HG02623 (cell line): ENCODE results near the gene RCAN1.
A peak's percentile ranks its signal among the peaks of the same experiment; 100 is the strongest.
"Not testable (repeated sequence)": the region's sequence is repeated elsewhere in the genome, so short reads cannot be mapped to it uniquely, and the experiment has no call there.

Source experiments
- ATAC-seq: cut with Tn5 transposase; IDR thresholded peaks from one replicate; pipeline ENCODE4 v1.9.1; 2021; ENCODE audit warnings: moderate library complexity; ENCODE audit not compliant: unreplicated experiment

The RCAN1 gene

GRCh38 chr21:34570313-34570712, 44.6 kb downstream of the RCAN1 start:
- no peak for ATAC-seq

DNA sequence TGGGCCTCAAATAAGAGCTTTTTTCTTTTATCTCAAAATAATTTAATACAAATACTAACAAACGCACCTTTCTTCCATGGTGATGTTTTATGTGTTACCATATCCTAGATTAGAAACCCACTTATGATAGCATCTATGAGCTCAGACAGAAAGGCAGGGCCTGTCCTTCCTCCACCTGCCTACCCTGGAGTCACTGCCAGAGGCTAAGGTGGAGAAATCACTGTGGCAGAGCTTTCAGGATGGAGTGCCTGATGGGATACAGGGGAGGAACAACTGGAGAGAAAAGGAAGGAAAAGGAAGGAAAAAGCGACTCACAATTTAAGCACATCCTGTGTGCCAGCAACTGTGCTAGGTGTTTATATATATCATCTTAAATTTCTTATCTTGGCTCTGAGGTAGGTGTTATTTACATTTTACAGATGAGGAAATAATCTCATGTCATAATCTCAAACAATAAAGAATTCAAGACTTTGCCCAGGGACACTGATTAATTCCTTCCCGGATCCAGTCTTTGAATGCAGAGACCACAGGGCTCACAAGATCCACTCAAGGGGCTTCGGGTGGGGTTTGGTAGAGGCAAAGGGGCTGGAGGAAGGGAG, 45.4 kb downstream of the RCAN1 start:
- ATAC-seq, result no peak

- ATAC-seq, result not testable (repeated sequence)
These were observed 46.1 kb downstream of the RCAN1 start for GRCh38 chr21:34568801-34569200.

- no peak for ATAC-seq
These were observed 47.2 kb downstream of the RCAN1 start for GRCh38 chr21:34567604-34568155.

DNA sequence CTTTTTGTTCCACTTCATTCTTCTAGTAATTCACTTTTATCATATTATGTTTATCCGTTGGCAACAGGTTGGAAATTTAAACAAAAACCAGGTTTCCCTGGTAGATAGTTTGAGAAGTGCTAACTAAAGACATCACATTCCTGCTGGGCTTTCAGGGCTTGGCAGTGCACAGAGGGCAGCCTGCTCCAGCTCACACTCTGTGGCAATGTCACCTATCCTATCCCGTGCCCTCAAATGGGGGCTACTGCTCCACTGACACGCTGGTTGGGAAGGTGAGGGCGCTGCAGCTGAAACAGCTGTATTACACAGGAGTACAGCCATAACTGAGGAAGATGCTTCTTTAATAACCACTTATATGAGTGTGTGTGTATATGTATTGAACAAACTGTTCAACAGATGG, 49.7 kb downstream of the RCAN1 start:
- ATAC-seq, result no peak

DNA sequence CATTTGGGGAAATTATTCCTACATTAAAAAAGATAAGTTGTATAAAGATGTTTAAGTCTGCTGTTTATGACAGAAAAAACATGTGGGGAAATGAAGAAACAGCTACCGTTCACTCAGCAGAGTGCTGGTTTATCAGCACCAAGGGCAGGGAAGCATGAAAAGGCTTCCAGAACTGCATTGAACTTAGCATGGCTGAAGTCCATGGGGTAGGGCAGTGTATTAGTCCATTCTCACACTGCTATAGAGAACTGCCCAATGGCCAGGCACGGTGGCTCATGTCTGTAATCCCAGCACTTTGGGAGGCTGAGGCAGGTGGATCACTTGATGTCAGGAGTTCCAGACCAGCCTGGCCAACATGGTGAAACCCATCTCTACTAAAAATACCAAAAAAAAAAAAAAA, 51.5 kb downstream of the RCAN1 start:
- not testable (repeated sequence) for ATAC-seq

GRCh38 chr21:34561806-34562205, 53.1 kb downstream of the RCAN1 start:
- no peak for ATAC-seq

- ATAC-seq, result no peak
These were observed 54.3 kb downstream of the RCAN1 start for GRCh38 chr21:34560609-34561008.

DNA sequence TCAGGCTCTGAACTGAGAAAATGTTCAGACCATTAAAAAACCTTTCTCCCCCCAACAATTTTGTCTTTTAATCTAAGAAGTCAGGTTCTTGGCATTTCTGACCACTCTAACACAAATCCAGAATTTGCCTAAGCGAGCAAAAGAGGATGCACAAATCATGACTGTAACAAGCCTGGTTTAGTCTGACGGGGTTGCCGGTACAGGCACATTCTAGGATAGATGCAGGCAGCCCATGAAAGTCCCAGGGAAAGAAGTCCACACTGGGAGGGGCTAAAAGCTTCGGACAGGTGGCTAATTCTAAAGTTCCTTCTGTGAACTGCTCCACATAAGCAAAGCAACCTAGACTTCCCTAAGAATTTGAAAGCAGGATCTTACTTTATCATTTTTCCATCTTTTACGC, 54.9 kb downstream of the RCAN1 start:
- no peak for ATAC-seq

GRCh38 chr21:34559089-34559631, 55.8 kb downstream of the RCAN1 start:
- no peak for ATAC-seq

DNA sequence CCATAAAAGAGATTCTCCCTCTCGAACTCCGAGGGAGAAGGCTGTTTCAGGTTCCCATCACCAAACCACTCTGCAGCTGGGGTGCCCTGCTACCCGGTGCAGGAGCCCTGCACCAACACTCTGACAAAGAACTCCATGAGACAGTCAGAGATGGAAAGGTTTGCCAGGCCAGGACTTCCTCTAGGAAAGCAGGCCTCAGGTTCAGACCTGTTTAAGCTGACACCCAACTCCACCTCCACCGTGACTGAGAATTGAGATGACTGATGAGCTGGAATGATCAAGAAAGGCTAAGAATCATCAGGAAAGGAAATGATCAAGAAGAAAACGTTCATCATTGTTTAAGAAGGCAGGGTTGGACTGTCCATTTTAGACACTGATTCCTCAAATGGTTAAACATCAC, 56.7 kb downstream of the RCAN1 start:
- no peak for ATAC-seq

DNA sequence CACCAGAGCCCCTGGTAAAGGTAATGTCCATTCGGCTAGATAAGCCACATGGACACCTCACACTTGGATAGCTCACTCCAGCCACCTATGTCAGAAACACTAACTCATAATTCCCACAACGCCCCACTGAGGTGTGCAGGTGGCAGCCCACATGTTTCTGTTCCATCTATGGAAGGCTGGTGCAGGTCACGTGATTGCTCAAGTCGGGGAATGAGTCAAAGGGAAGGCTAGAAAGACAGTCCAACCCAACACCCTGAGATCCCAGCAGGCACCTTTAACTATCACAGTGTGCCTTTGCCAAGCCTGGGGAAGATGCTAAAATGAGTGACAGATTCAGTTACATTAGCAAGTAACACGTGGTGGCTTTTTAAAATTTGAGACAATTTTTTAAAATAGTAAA, 57.7 kb downstream of the RCAN1 start:
- ATAC-seq, result no peak

GRCh38 chr21:34554670-34555069, 60.2 kb downstream of the RCAN1 start:
- not testable (repeated sequence) for ATAC-seq

GRCh38 chr21:34554227-34554626, 60.7 kb downstream of the RCAN1 start:
- no peak for ATAC-seq

DNA sequence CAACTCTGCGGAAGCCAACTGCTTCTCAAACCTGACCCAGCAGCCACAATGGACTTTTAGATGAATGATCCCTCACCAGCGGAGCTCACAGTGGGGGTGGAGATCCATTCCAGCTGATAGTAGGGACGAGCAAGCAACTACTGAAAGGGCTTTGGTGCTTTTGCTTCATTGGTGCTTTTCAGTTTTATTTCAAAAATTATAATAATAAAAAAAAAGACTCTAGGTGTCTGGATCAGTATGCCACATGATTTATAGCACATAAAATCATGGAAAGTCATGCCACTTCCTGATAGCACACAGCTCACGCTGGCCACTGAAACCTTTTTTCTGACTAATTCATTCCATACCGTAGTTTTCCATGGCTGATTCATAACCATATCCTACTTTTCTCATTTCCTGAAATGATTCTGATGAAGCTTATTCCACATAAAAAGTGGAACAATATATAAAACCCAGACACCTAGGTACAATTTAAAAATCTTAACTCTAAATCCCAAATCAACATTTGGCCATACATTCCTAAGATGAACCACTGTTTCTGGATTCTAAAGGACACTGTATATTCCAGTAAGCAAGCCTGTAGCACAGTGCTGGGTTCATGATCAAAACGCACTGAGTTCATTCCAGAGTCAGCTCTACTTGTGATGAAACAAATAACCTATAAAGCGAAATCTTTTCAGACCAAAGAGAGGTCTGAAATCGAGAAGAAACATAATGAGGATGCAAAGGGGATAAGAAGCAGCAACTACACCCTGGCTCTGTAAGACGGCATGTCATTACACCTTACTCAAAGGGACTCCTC, 61.6 kb downstream of the RCAN1 start:
- no peak for ATAC-seq

GRCh38 chr21:34552360-34553098, 62.4 kb downstream of the RCAN1 start:
- ATAC-seq, result no peak

- ATAC-seq, result no peak
These were observed 64.6 kb downstream of the RCAN1 start for GRCh38 chr21:34550182-34550799.

GRCh38 chr21:34548781-34549376, 66.0 kb downstream of the RCAN1 start:
- ATAC-seq, result no peak

DNA sequence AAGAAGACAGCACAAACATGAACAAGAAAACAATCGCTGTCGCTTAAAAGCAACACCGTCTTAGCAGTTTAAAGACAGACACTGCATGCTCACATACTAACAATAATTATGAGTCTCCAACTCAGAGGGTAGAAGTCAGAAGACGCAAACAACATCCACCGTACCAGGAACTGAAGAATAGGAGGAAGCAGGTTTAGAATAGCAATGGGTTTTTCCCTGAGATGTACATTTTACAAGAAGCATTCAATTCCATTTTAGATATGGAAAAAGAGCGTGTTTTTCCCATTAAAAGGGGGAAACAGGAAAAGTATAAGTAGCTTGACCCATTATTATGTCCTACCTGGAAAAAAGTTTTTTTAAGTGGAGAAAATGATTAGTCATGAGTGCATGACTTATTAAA, 68.4 kb downstream of the RCAN1 start:
- no peak for ATAC-seq

DNA sequence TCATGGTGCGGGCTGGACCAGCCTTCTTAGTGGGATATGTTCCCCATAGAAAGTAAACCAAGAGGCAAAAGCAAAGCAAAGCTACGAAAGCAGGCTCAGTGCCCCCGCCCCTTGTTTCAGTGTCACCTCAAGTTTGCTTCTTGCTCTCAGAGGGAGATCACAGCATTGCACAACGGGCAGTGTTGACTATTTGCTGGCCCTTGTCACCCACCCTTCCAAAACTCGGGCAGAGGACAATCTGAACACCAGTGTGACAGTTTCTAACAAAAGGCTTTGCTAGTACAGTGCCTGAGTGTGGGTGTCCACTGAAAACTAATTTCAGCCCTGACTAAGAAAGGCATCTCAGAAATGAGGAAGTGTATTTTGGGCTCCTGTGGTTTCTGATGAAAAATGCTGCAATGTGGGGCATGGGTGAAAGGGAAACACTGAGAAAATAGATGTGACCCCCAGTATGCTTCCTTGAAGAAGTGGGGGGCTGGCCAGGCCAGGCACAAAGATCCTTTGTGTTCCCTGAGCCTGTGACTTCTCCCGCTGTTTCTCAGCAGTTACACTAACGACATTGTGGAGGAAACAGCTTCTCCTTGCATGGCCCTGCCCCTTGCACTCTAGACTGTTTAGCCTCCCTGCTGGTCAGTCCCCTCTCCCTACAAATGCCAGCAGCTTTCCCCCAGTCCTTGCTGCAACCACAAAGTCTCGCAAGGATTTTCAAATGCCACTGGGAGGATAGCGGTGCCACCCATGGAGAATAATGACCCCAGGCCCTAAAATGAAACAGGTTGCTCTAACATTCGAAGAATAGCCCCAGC, 69.6 kb downstream of the RCAN1 start:
- peak; percentile 87 for ATAC-seq
